Naive thymus-derived CD8-positive, alpha-beta T cell (primary cell): ENCODE results near the gene NDOR1. TPM values are rescaled to one million over a fixed set of nuclear protein-coding genes. Genes with fewer than 3 reads are reported as not detected.

ENCODE experiments used
- ATAC-seq, 2 donors: fragments of 150-1000 bp; cut with Tn5 transposase in 1 of 2; sonication (Bioruptor Pico), chemical (Tn5 transposase) in 1 of 2; 1 replicate in 1 of 2; 2 replicates in 1 of 2; pipeline ENCODE4 v1.10.0; 2021; ENCODE audit warnings: mild to moderate bottlenecking in 2 of 2, moderate library complexity in 2 of 2
- POLR2A ChIA-PET: fragments of 350-600 bp; sonication (Branson Sonifier 250); formaldehyde crosslinking; loops from one replicate; lab custom pipeline; 2021; ENCODE audit warnings: antibody characterized with exemption; lab: Charles Lee
- DNase-seq, 10 donors: peaks; one replicate each; pipeline versions ENCODE4 v3.0.0 to v3.0.0-alpha.2; 2020 to 2022
- H3K27ac Mint-ChIP-seq, 10 donors: one replicate each; pipeline ENCODE4 v1.8.0; 2020 to 2022; ENCODE audit warnings: mild to moderate bottlenecking in 10 of 10, mixed read lengths in 10 of 10, moderate library complexity in 4 of 10, inconsistent platforms in 1 of 10
- H3K27me3 Mint-ChIP-seq, 5 donors: one replicate each; pipeline ENCODE4 v1.8.0; 2021 to 2022; ENCODE audit warnings: mixed read lengths in 5 of 5
- H3K36me3 Mint-ChIP-seq, 3 donors: one replicate each; pipeline ENCODE4 v1.8.0; 2020 to 2022; ENCODE audit warnings: mixed read lengths in 3 of 3, mild to moderate bottlenecking in 2 of 3, inconsistent platforms in 1 of 3
- H3K4me1 Mint-ChIP-seq, 4 donors: one replicate each; pipeline ENCODE4 v1.8.0; 2021 to 2022; ENCODE audit warnings: mixed read lengths in 4 of 4
- H3K4me3 Mint-ChIP-seq, 10 donors: one replicate each; pipeline ENCODE4 v1.8.0; 2020 to 2022; ENCODE audit warnings: mild to moderate bottlenecking in 10 of 10, mixed read lengths in 10 of 10, moderate library complexity in 6 of 10, inconsistent platforms in 1 of 10
- H3K9me3 Mint-ChIP-seq, 9 donors: one replicate each; pipeline ENCODE4 v1.8.0; 2020 to 2022; ENCODE audit warnings: mixed read lengths in 9 of 9, mild to moderate bottlenecking in 3 of 9, inconsistent platforms in 1 of 9, moderate library complexity in 1 of 9
- polyA plus RNA-seq, 3 donors: library from polyadenylated mRNA; unstranded; fragments of 300-500 nt; fragmentation: Illumina TruSeq; gene quantifications; one replicate each; pipeline ENCODE4 v1.2.3, GENCODE V29; 2021
- total RNA-seq, 8 experiments: library from RNA in 2 of 8; stranded (reverse) in 2 of 8; gene quantifications; one replicate each; pipeline ENCODE4 v1.2.3 and lab custom pipeline; 2021 to 2026

The NDOR1 gene
- total and polyA plus RNA-seq, 5 experiments from 2014 or later: 2.4 to 39.8 (median 9.5) TPM

- peaks cover 0 to 15% (median 5%) of the 10 kb centered on the region in 4 donors for H3K4me1 Mint-ChIP-seq
- peak overlapping the region in 7 of 10 donors; percentile 28 to 81 (median 55) for H3K4me3 Mint-ChIP-seq
- POLR2A ChIA-PET: interaction anchor here (1.3 kb wide), 2 partner anchors 19 to 82 kb away, joined by 3 to 6 read pairs; partner anchors contain the start of genes ANAPC2, MAN1B1 and SSNA1
- peaks cover 0 to 4% (median 0%) of the 10 kb centered on the region in 9 donors for H3K9me3 Mint-ChIP-seq
- DNase-seq: no peak
- no peak overlapping the region for H3K27ac Mint-ChIP-seq
- ATAC-seq: peak; percentile 51 to 65
- peaks cover 0 to under 1% (median 0%) of the 10 kb centered on the region in 3 donors for H3K36me3 Mint-ChIP-seq
- H3K27me3 Mint-ChIP-seq: peaks cover 4 to 46% (median 12%) of the 10 kb centered on the region in 5 donors
Measured at GRCh38 chr9:137168904-137169856, 36.3 kb upstream of the NDOR1 start.

GRCh38 chr9:137169896-137170358, 35.6 kb upstream of the NDOR1 start, which contains the start of gene LRRC26:
TSS of gene LRRC26 (minus strand) at chr9:137170051. CDS start at chr9:137169943, 108 bp downstream.
- H3K36me3 Mint-ChIP-seq: no peaks in the 10 kb centered on the region
- no peak for DNase-seq
- H3K27me3 Mint-ChIP-seq: peaks cover 4 to 41% (median 8%) of the 10 kb centered on the region in 5 donors
- peaks cover 0 to 16% (median 5%) of the 10 kb centered on the region in 4 donors for H3K4me1 Mint-ChIP-seq
- ATAC-seq: no peak
- peak within 1 kb of the TSS in 6 of 10 donors; percentile 33 to 81 (median 58) for H3K4me3 Mint-ChIP-seq
- peaks cover 0 to 4% (median 0%) of the 10 kb centered on the region in 9 donors for H3K9me3 Mint-ChIP-seq
- no peak within 1 kb of the TSS for H3K27ac Mint-ChIP-seq
- POLR2A ChIA-PET: interaction anchor here (1.3 kb wide), 1 partner anchor 19 kb away, joined by 6 read pairs; the partner anchor contains the start of genes ANAPC2 and SSNA1

GRCh38 chr9:137170486-137171148, 34.9 kb upstream of the NDOR1 start:
- Mint-ChIP-seq H3K4me1 (peaks cover 0 to 16% (median 5%) of the 10 kb centered on the region in 4 donors), H3K27me3 (peaks cover 3 to 34% (median 8%) of the 10 kb centered on the region in 5 donors), H3K9me3 (peaks cover 0 to 3% (median 0%) of the 10 kb centered on the region in 9 donors), H3K27ac (no peak overlapping the region), H3K36me3 (no peaks in the 10 kb centered on the region), H3K4me3 (peak overlapping the region in 1 of 10 donors; percentile 38)
- POLR2A ChIA-PET: interaction anchor here (0.7 to 1.3 kb wide), 3 partner anchors 8 to 51 kb away, joined by 3 to 6 read pairs (median 3); partner anchors contain the start of genes ANAPC2 and SSNA1
- DNase-seq (no peak), ATAC-seq (no peak)

- H3K27me3 Mint-ChIP-seq: peaks cover 3 to 29% (median 8%) of the 10 kb centered on the region in 5 donors
- no peaks in the 10 kb centered on the region for H3K36me3 Mint-ChIP-seq
- peaks cover 0 to 3% (median 0%) of the 10 kb centered on the region in 9 donors for H3K9me3 Mint-ChIP-seq
- H3K4me1 Mint-ChIP-seq: peaks cover 0 to 18% (median 5%) of the 10 kb centered on the region in 4 donors
- POLR2A ChIA-PET: interaction anchor here (0.7 to 1.6 kb wide), 4 partner anchors 9 to 50 kb away, joined by 3 to 6 read pairs (median 3); partner anchors contain the start of genes ANAPC2 and SSNA1
- DNase-seq: no peak
- H3K27ac Mint-ChIP-seq: no peak overlapping the region
- no peak for ATAC-seq
- H3K4me3 Mint-ChIP-seq: no peak overlapping the region
Measured at GRCh38 chr9:137171149-137171900, 34.2 kb upstream of the NDOR1 start.

- DNase-seq (no peak), ATAC-seq (no peak)
- POLR2A ChIA-PET: interaction anchor here (1.6 to 2.4 kb wide), 3 partner anchors 15 to 43 kb away, joined by 5 to 11 read pairs (median 6); partner anchors contain the start of genes ANAPC2 and SSNA1
- Mint-ChIP-seq H3K4me3 (peak overlapping the region in 1 of 10 donors; percentile 45), H3K27ac (no peak overlapping the region), H3K27me3 (peaks cover 0 to 18% (median 3%) of the 10 kb centered on the region in 5 donors), H3K36me3 (peaks cover 0 to 5% (median 0%) of the 10 kb centered on the region in 3 donors), H3K4me1 (peaks cover 0 to 16% (median 4%) of the 10 kb centered on the region in 4 donors), H3K9me3 (no peaks in the 10 kb centered on the region)
Measured at GRCh38 chr9:137172901-137173795, 32.4 kb upstream of the NDOR1 start.

GRCh38 chr9:137173796-137174664, 31.5 kb upstream of the NDOR1 start:
- no peak for DNase-seq
- no peak overlapping the region for H3K27ac Mint-ChIP-seq
- no peak for ATAC-seq
- POLR2A ChIA-PET: interaction anchor here (1.2 to 2.4 kb wide), 3 partner anchors 12 to 44 kb away, joined by 3 to 11 read pairs (median 5); partner anchors contain the start of genes ANAPC2 and SSNA1
- H3K4me3 Mint-ChIP-seq: peak overlapping the region in 1 of 10 donors; percentile 45
- peaks cover 0 to 14% (median 3%) of the 10 kb centered on the region in 5 donors for H3K27me3 Mint-ChIP-seq
- H3K4me1 Mint-ChIP-seq: peaks cover 0 to 13% (median under 1%) of the 10 kb centered on the region in 4 donors
- no peaks in the 10 kb centered on the region for H3K9me3 Mint-ChIP-seq
- peaks cover 0 to 8% (median 0%) of the 10 kb centered on the region in 3 donors for H3K36me3 Mint-ChIP-seq

- peak; percentile 24 to 48 for ATAC-seq
- POLR2A ChIA-PET: interaction anchor here (0.5 to 2.4 kb wide), 5 partner anchors 11 to 85 kb away, joined by 3 to 11 read pairs (median 3); partner anchors contain the start of genes ANAPC2 and SSNA1
- H3K4me1 Mint-ChIP-seq: peaks cover 0 to 13% (median under 1%) of the 10 kb centered on the region in 4 donors
Measured at GRCh38 chr9:137174722-137175293, 30.7 kb upstream of the NDOR1 start.

GRCh38 chr9:137175345-137175961, 30.0 kb upstream of the NDOR1 start:
- H3K4me1 Mint-ChIP-seq: peaks cover 0 to 13% (median under 1%) of the 10 kb centered on the region in 4 donors
- peaks cover 0 to 17% (median 3%) of the 10 kb centered on the region in 3 donors for H3K36me3 Mint-ChIP-seq
- peaks cover 0 to 8% (median 0%) of the 10 kb centered on the region in 5 donors for H3K27me3 Mint-ChIP-seq
- POLR2A ChIA-PET: interaction anchor here (1.1 to 2.4 kb wide), 4 partner anchors 10 to 46 kb away, joined by 3 to 11 read pairs (median 4); partner anchors contain the start of genes ANAPC2 and SSNA1
- H3K4me3 Mint-ChIP-seq: peak overlapping the region in 4 of 10 donors; percentile 18 to 39 (median 26)
- H3K9me3 Mint-ChIP-seq: no peaks in the 10 kb centered on the region
- no peak overlapping the region for H3K27ac Mint-ChIP-seq
- no peak for DNase-seq
- peak in 1 of 2 donors; percentile 24 for ATAC-seq

More at GRCh38 chr9:137174722-137175293, 30.7 kb upstream of the NDOR1 start:
- H3K36me3 Mint-ChIP-seq: peaks cover 0 to 13% (median 0%) of the 10 kb centered on the region in 3 donors
- DNase-seq: no peak
- no peak overlapping the region for H3K27ac Mint-ChIP-seq
- no peaks in the 10 kb centered on the region for H3K9me3 Mint-ChIP-seq
- H3K4me3 Mint-ChIP-seq: peak overlapping the region in 5 of 10 donors; percentile 14 to 39 (median 26)
- H3K27me3 Mint-ChIP-seq: peaks cover 0 to 14% (median 3%) of the 10 kb centered on the region in 5 donors
